IMR-90 (cell line): ENCODE data around the gene CALY. TPM values are rescaled to one million over a fixed set of nuclear protein-coding genes. Genes with fewer than 3 reads are reported as not detected.

Experiments
- ATAC-seq: fragments of 200-7000 bp; cut with Tn5 transposase; 2 replicates; pipeline ENCODE4 v1.9.1; 2020; ENCODE audit warnings: low read depth, mild to moderate bottlenecking, moderate library complexity
- BruUV-seq: library from RNA; stranded (reverse); fragments of 400-500 nt; replicated peaks from 2 replicates; lab custom pipeline; 2021; lab: Mats Ljungman, UMichigan
- CTCF ChIA-PET: fragments of 300-600 bp; formaldehyde crosslinking; extraction: SDS; loops from one replicate; lab custom pipeline; 2021; ENCODE audit warnings: antibody characterized with exemption; lab: Yijun Ruan, JAX
- POLR2A ChIA-PET: fragments of 300-600 bp; sonication (Branson Sonifier 250); formaldehyde crosslinking; loops from one replicate; lab custom pipeline; 2022; ENCODE audit warnings: antibody characterized with exemption; ENCODE audit not compliant: unreplicated experiment; lab: Charles Lee
- DNase-seq: peaks from one replicate; pipeline ENCODE4 v3.0.0; 2013
- H2AFZ ChIP-seq: replicated peaks from 2 replicates; pipeline ENCODE3; 2013; ENCODE audit warnings: low read length, mild to moderate bottlenecking; ENCODE audit not compliant: poor library complexity
- H2AK5ac ChIP-seq: 2 replicates; pipeline ENCODE4 v1.6.1; 2013; ENCODE audit warnings: low read depth, low read length, inconsistent platforms
- H2AK9ac ChIP-seq: replicated peaks from 2 replicates; pipeline ENCODE3; 2013; ENCODE audit warnings: mild to moderate bottlenecking, low read depth, low read length, moderate library complexity; ENCODE audit not compliant: poor library complexity
- H2BK120ac ChIP-seq: 2 replicates; pipeline ENCODE4 v1.6.1; 2013; ENCODE audit warnings: low read depth, low read length, inconsistent platforms
- H2BK15ac ChIP-seq: 3 replicates; pipeline ENCODE4 v1.6.1; 2013; ENCODE audit warnings: low read depth, low read length, inconsistent platforms
- H2BK20ac ChIP-seq: 2 replicates; pipeline ENCODE4 v1.6.1; 2013; ENCODE audit warnings: low read depth, mild to moderate bottlenecking, inconsistent platforms, low read length, moderate library complexity
- H2BK5ac ChIP-seq: 2 replicates; pipeline ENCODE4 v1.6.1; 2013; ENCODE audit warnings: mild to moderate bottlenecking, low read depth, low read length, inconsistent platforms; ENCODE audit not compliant: poor library complexity, severe bottlenecking
- H3K14ac ChIP-seq: replicated peaks from 2 replicates; pipeline ENCODE4 v1.6.1; 2013; ENCODE audit warnings: low read depth, low read length, inconsistent platforms
- H3K18ac ChIP-seq: 2 replicates; pipeline ENCODE4 v1.6.1; 2013; ENCODE audit warnings: low read depth, low read length, control low read depth
- H3K23ac ChIP-seq: 2 replicates; pipeline ENCODE4 v1.6.1; 2013; ENCODE audit warnings: low read depth, low read length, inconsistent platforms
- H3K27ac ChIP-seq: 2 replicates; pipeline ENCODE4 v1.5.1; 2013; ENCODE audit warnings: mild to moderate bottlenecking, control low read depth, low read length; ENCODE audit not compliant: insufficient read depth
- H3K27me3 ChIP-seq: 2 replicates; pipeline ENCODE4 v1.6.1; 2013; ENCODE audit warnings: low read length; ENCODE audit not compliant: control insufficient read depth, insufficient read depth
- H3K36me3 ChIP-seq: 2 replicates; pipeline ENCODE4 v1.6.1; 2013; ENCODE audit warnings: low read length, mixed read lengths; ENCODE audit not compliant: control insufficient read depth, insufficient read depth
- H3K4ac ChIP-seq: 2 replicates; pipeline ENCODE4 v1.6.1; 2013; ENCODE audit warnings: low read depth, low read length, inconsistent platforms
- H3K4me1 ChIP-seq: 2 replicates; pipeline ENCODE4 v1.6.1; 2013; ENCODE audit warnings: low read length, mixed read lengths; ENCODE audit not compliant: control insufficient read depth, insufficient read depth
- H3K4me2 ChIP-seq: 2 replicates; pipeline ENCODE4 v1.6.1; 2013; ENCODE audit warnings: low read depth, mild to moderate bottlenecking, control low read depth, low read length, moderate library complexity
- H3K4me3 ChIP-seq: 2 replicates; pipeline ENCODE4 v1.5.1; 2013; ENCODE audit warnings: low read depth, mild to moderate bottlenecking, control low read depth, low read length, moderate library complexity; ENCODE audit not compliant: insufficient read depth
- H3K56ac ChIP-seq: 2 replicates; pipeline ENCODE4 v1.6.1; 2013; ENCODE audit warnings: low read length, inconsistent platforms; ENCODE audit not compliant: insufficient read depth; ENCODE audit errors: extremely low read depth
- H3K79me1 ChIP-seq, 2 experiments: 2 replicates each; pipeline ENCODE4 v1.6.1; 2013; ENCODE audit warnings: low read length in 2 of 2, inconsistent platforms in 1 of 2, low read depth in 1 of 2
- H3K9ac ChIP-seq: 2 replicates; pipeline ENCODE4 v1.6.1; 2013; ENCODE audit warnings: low read depth, low read length, control low read depth
- H3K9me1 ChIP-seq: 2 replicates; pipeline ENCODE4 v1.6.1; 2013; ENCODE audit warnings: low read length, inconsistent platforms; ENCODE audit not compliant: insufficient read depth
- H3K9me3 ChIP-seq: 2 replicates; pipeline ENCODE4 v1.6.1; 2013; ENCODE audit warnings: low read length; ENCODE audit not compliant: control insufficient read depth, insufficient read depth
- H4K20me1 ChIP-seq: 2 replicates; pipeline ENCODE4 v1.6.1; 2013; ENCODE audit warnings: low read length, inconsistent platforms; ENCODE audit not compliant: insufficient read depth
- H4K5ac ChIP-seq: 2 replicates; pipeline ENCODE4 v1.6.1; 2013; ENCODE audit warnings: mild to moderate bottlenecking, low read depth, low read length, control low read depth
- H4K8ac ChIP-seq, 2 experiments: 2 replicates each; pipeline ENCODE4 v1.6.1; 2013; ENCODE audit warnings: low read depth in 2 of 2, low read length in 2 of 2, control low read depth in 1 of 2, inconsistent platforms in 1 of 2
- H4K91ac ChIP-seq: 2 replicates; pipeline ENCODE4 v1.6.1; 2013; ENCODE audit warnings: low read depth, low read length, inconsistent platforms; ENCODE audit not compliant: insufficient read depth
- BHLHE40 ChIP-seq: fragments of 150-350 bp; IDR thresholded peaks from 2 replicates; pipeline ENCODE4 v1.6.1; 2016; ENCODE audit warnings: mild to moderate bottlenecking, low read depth, low read length
- CEBPB ChIP-seq: IDR thresholded peaks from 2 replicates; pipeline ENCODE4 v1.6.1; 2012; ENCODE audit warnings: low read depth, low read length, improper control_type of control experiment
- CHD1 ChIP-seq: IDR thresholded peaks from 2 replicates; pipeline ENCODE4 v1.6.1; 2012; ENCODE audit warnings: low read depth, low read length, improper control_type of control experiment
- CTCF ChIP-seq: conservative IDR thresholded peaks from 2 replicates; pipeline ENCODE4 v1.5.1; 2012; ENCODE audit warnings: mild to moderate bottlenecking, low read depth, low read length, improper control_type of control experiment
- ELK1 ChIP-seq: fragments of 150-350 bp; IDR thresholded peaks from 2 replicates; pipeline ENCODE4 v1.6.1; 2016; ENCODE audit warnings: low read depth, mild to moderate bottlenecking, low read length, moderate library complexity, borderline replicate concordance
- FOS ChIP-seq: fragments of 150-350 bp; IDR thresholded peaks from 2 replicates; pipeline ENCODE4 v1.6.1; 2016; ENCODE audit warnings: low read depth, low read length
- MAFK ChIP-seq: IDR thresholded peaks from 2 replicates; pipeline ENCODE4 v1.6.1; 2012; ENCODE audit warnings: low read depth, low read length, improper control_type of control experiment
- MAZ ChIP-seq: IDR thresholded peaks from 2 replicates; pipeline ENCODE4 v1.6.1; 2012; ENCODE audit warnings: low read depth, mild to moderate bottlenecking, low read length, improper control_type of control experiment, moderate library complexity, borderline replicate concordance
- MXI1 ChIP-seq: IDR thresholded peaks from 2 replicates; pipeline ENCODE4 v1.6.1; 2012; ENCODE audit warnings: low read depth, mild to moderate bottlenecking, low read length, moderate library complexity, borderline replicate concordance
- NFE2L2 ChIP-seq: fragments of 150-350 bp; IDR thresholded peaks from 2 replicates; pipeline ENCODE4 v1.6.1; 2016; ENCODE audit warnings: low read depth, mild to moderate bottlenecking, low read length
- POLR2A ChIP-seq: IDR thresholded peaks from 2 replicates; pipeline ENCODE4 v1.6.1; 2012; ENCODE audit warnings: mild to moderate bottlenecking, low read depth, low read length
- RAD21 ChIP-seq: IDR thresholded peaks from 2 replicates; pipeline ENCODE4 v1.6.1; 2012; ENCODE audit warnings: low read length, improper control_type of control experiment
- RCOR1 ChIP-seq: IDR thresholded peaks from 2 replicates; pipeline ENCODE4 v1.6.1; 2012; ENCODE audit warnings: mild to moderate bottlenecking, low read length, improper control_type of control experiment; ENCODE audit not compliant: insufficient replicate concordance
- RFX5 ChIP-seq: IDR thresholded peaks from 2 replicates; pipeline ENCODE4 v1.8.0; 2012; ENCODE audit warnings: low read depth, mild to moderate bottlenecking, low read length, moderate library complexity
- SMC3 ChIP-seq: fragments of 150-350 bp; IDR thresholded peaks from 2 replicates; pipeline ENCODE4 v1.6.1; 2016; ENCODE audit warnings: low read depth, mild to moderate bottlenecking, antibody characterized with exemption, low read length, moderate library complexity
- WGBS, 2 experiments: methylation state at CpG; one replicate each; pipeline versions ENCODE4 v1.1.5 to v1.1.7; 2013; ENCODE audit warnings: missing lambda C conversion rate in 2 of 2; ENCODE audit not compliant: insufficient read length in 1 of 2; ENCODE audit errors: extremely low coverage in 2 of 2; 5-methylcytosine and 5-hydroxymethylcytosine counted together
- dilution Hi-C: fragments of 300-500 bp; cut with HindIII; formaldehyde crosslinking; loops from one replicate; pipeline ENCODE4 v1.14.3; 2018; ENCODE audit warnings: low sequenced_read_pairs; ENCODE audit not compliant: unreplicated experiment
- in situ Hi-C: fragments of 300-500 bp; cut with MboI; formaldehyde crosslinking; loops from 3 replicates; pipeline ENCODE4 v1.14.3; 2019; ENCODE audit warnings: low sequenced_read_pairs, inconsistent platforms, mixed read lengths
- intact Hi-C: fragments of 100-400 bp; cut with micrococcal nuclease; formaldehyde crosslinking; loops from 2 replicates; pipeline ENCODE4 v1.10.0; 2022
- polyA plus RNA-seq, 3 experiments: library from polyadenylated mRNA; depleted of rRNA; stranded (reverse); fragments of >200 nt; gene quantifications; 2 replicates each; pipeline ENCODE4 v1.2.3, GENCODE V29; 2012; ENCODE audit warnings: low replicate concordance in 1 of 3
- total RNA-seq: library from RNA; depleted of rRNA; stranded (reverse); fragments of >200 nt; gene quantifications from 2 replicates; pipeline ENCODE4 v1.2.3, GENCODE V29; 2012

Gene CALY
- total and polyA plus RNA-seq, 2 of the 4 experiments (the other 2 are of a cell fraction): 0.34 TPM; not detected in 1

- WGBS, 2 experiments: 36% methylated on average over 12 of the region's 27 CpGs; no CpG with 5 or more reads in 1 of the 2 experiments
- peak overlapping the region; percentile 75; the same call in 1 of the 2 replicates for H3K4ac ChIP-seq
- no peak overlapping the region for H4K91ac ChIP-seq
- no TSS peak for BruUV-seq
- no peaks in the 10 kb centered on the region for H3K9me1 ChIP-seq
- peak overlapping the region; percentile 71; the same call in 1 of the 2 replicates for H3K14ac ChIP-seq
- H3K27me3 ChIP-seq: no peaks in the 10 kb centered on the region
- H2AK5ac ChIP-seq: peak overlapping the region; percentile 59; the same call in 1 of the 2 replicates
- peak overlapping the region; percentile 27; the same call in 1 of the 2 replicates for H3K9ac ChIP-seq
- no peaks in the 10 kb centered on the region for H3K9me3 ChIP-seq
- no peak overlapping the region for H2BK5ac ChIP-seq
- ATAC-seq: peak; percentile 4; the same call in 1 of the 2 replicates
- H4K8ac ChIP-seq: no peak overlapping the region; a peak in 1 of 4 replicates
- peaks cover 8% of the 10 kb centered on the region for H3K36me3 ChIP-seq
- H2BK20ac ChIP-seq: no peak overlapping the region
- H3K4me3 ChIP-seq: peak overlapping the region; percentile 78
- 0 out of 2 replicates have a peak overlapping the region, but pooled peaks have one; percentile 31 for H3K23ac ChIP-seq
- DNase-seq: no peak
- H3K56ac ChIP-seq: no peak overlapping the region
- H4K5ac ChIP-seq: no peak overlapping the region; the same call in 1 of the 2 replicates
- no peak overlapping the region for H3K18ac ChIP-seq
- peak overlapping the region; percentile 94 for H2AK9ac ChIP-seq
- POLR2A ChIA-PET: no interaction called here
- no peak overlapping the region for H2BK15ac ChIP-seq
- peak overlapping the region; percentile 62 for H3K4me2 ChIP-seq
- H2BK120ac ChIP-seq: no peak overlapping the region
- dilution Hi-C loops: no loop called here
- peak overlapping the region; percentile 92 for H2AFZ ChIP-seq
- H4K20me1 ChIP-seq: peaks cover 3% of the 10 kb centered on the region
- peaks cover 6% of the 10 kb centered on the region; the same call in 1 of the 2 replicates for H3K4me1 ChIP-seq
- in situ Hi-C loops: no loop called here
- CTCF ChIA-PET: no interaction called here
- intact Hi-C loops: no loop called here
- no peak overlapping the region; the same call in 1 of the 2 replicates for H3K27ac ChIP-seq
- H3K79me1 ChIP-seq: peaks cover 8 to 13% of the 10 kb centered on the region in 2 experiments; a peak in 2 of 4 replicates
- TF ChIP-seq RCOR1 (no peak), CTCF (no peak), SMC3 (no peak), NFE2L2 (no peak), FOS (no peak), CHD1 (no peak), RAD21 (no peak), MAFK (no peak), CEBPB (no peak), ELK1 (no peak), POLR2A (no peak), RFX5 (no peak), MXI1 (no peak), MAZ (no peak), BHLHE40 (no peak)
These were observed 20.0 kb upstream of the CALY start for GRCh38 chr10:133356549-133357284.
